GM12878 (cell line): ENCODE data around the gene MGAT5. TPM values are rescaled to one million over a fixed set of nuclear protein-coding genes. Genes with fewer than 3 reads are reported as not detected.

Experiments
- ATAC-seq: fragments of 200-7000 bp; cut with Tn5 transposase; 3 replicates; pipeline ENCODE4 v1.9.1; 2020; ENCODE audit warnings: mild to moderate bottlenecking, moderate library complexity
- BruUV-seq: library from RNA; stranded (reverse); fragments of 400-500 nt; replicated peaks from 2 replicates; lab custom pipeline; 2021; lab: Mats Ljungman, UMichigan
- CTCF ChIA-PET: fragments of 300-600 bp; sonication (Branson Sonifier 250); formaldehyde crosslinking; extraction: SDS; loops from one replicate; lab custom pipeline; 2021; ENCODE audit warnings: inconsistent platforms; lab: Yijun Ruan, JAX
- POLR2A ChIA-PET: fragments of 350-600 bp; formaldehyde crosslinking; extraction: SDS; loops from one replicate; lab custom pipeline; 2021; ENCODE audit warnings: inconsistent platforms; lab: Charles Lee
- RAD21 ChIA-PET: fragments of 300-600 bp; sonication (Branson Sonifier 250); formaldehyde crosslinking; loops from one replicate; lab custom pipeline; 2023; ENCODE audit warnings: antibody characterized with exemption; ENCODE audit not compliant: unreplicated experiment; lab: Charles Lee
- SMC1A ChIA-PET: fragments of 300-600 bp; sonication (Branson Sonifier 250); formaldehyde crosslinking; loops from one replicate; lab custom pipeline; 2023; ENCODE audit not compliant: unreplicated experiment, uncharacterized antibody; lab: Charles Lee
- DNase-seq: peaks from one replicate; pipeline ENCODE4 v3.0.0-alpha.2; 2011; ENCODE audit warnings: low read depth, low spot score
- FAIRE-seq: peaks from 3 replicates; lab custom pipeline; 2011; peaks lifted over from hg19 to GRCh38; lab: Jason Lieb, UNC
- H2AFZ ChIP-seq: 2 replicates; pipeline ENCODE4 v1.6.0; 2011; ENCODE audit warnings: low read depth, low read length, control low read depth; ENCODE audit not compliant: control insufficient read depth
- H3K27ac ChIP-seq: 2 replicates; pipeline ENCODE4 v1.5.1; 2011; ENCODE audit warnings: control low read depth; ENCODE audit not compliant: control insufficient read depth, insufficient read depth
- H3K27me3 ChIP-seq, 2 experiments: replicated peaks in 1 of 2; 2 replicates each; pipeline versions ENCODE4 v1.6.0 to v1.6.1; 2011; ENCODE audit warnings: low read length in 1 of 2; ENCODE audit not compliant: control insufficient read depth in 2 of 2, insufficient read depth in 2 of 2
- H3K36me3 ChIP-seq, 2 experiments: 2 replicates each; pipeline ENCODE4 v1.5.1; 2011; ENCODE audit warnings: low read length in 1 of 2; ENCODE audit not compliant: control insufficient read depth in 2 of 2, insufficient read depth in 2 of 2
- H3K4me1 ChIP-seq: 2 replicates; pipeline ENCODE4 v1.6.1; 2011; ENCODE audit warnings: mild to moderate bottlenecking, low read length, moderate library complexity, mixed read lengths; ENCODE audit not compliant: control insufficient read depth, insufficient read depth
- H3K4me2 ChIP-seq: 2 replicates; pipeline ENCODE4 v1.6.0; 2011; ENCODE audit warnings: control low read depth; ENCODE audit not compliant: control insufficient read depth, insufficient read depth
- H3K4me3 ChIP-seq: fragments of 200-600 bp; sonication (generic); 2 replicates; pipeline ENCODE4 v1.5.1; 2016
- H3K79me2 ChIP-seq: 2 replicates; pipeline ENCODE4 v1.6.0; 2011; ENCODE audit warnings: low read length; ENCODE audit not compliant: control insufficient read depth, insufficient read depth
- H3K9ac ChIP-seq: 2 replicates; pipeline ENCODE4 v1.8.0; 2011; ENCODE audit warnings: low read length, control low read depth, mixed read lengths; ENCODE audit not compliant: control insufficient read depth, insufficient read depth
- H3K9me3 ChIP-seq: replicated peaks from 3 replicates; pipeline ENCODE4 v1.5.1; 2011; ENCODE audit warnings: mild to moderate bottlenecking, low read length; ENCODE audit not compliant: control insufficient read depth, insufficient read depth
- H4K20me1 ChIP-seq: 2 replicates; pipeline ENCODE4 v1.6.0; 2011; ENCODE audit not compliant: control insufficient read depth, insufficient read depth
- CHD1 ChIP-seq: IDR thresholded peaks from 2 replicates; pipeline ENCODE4 v1.6.1; 2012; ENCODE audit warnings: low read depth, low read length, improper control_type of control experiment
- EZH2 ChIP-seq: IDR thresholded peaks from 2 replicates; pipeline ENCODE4 v1.6.1; 2012; ENCODE audit warnings: low read depth, mild to moderate bottlenecking, control low read depth, inconsistent platforms, low read length, borderline replicate concordance; ENCODE audit not compliant: control insufficient read depth
- JUNB ChIP-seq: IDR thresholded peaks from 2 replicates; pipeline ENCODE4 v1.6.1; 2016; ENCODE audit warnings: antibody characterized with exemption, mild to moderate bottlenecking
- KDM1A ChIP-seq: fragments of 200-600 bp; sonication (generic); IDR thresholded peaks from 2 replicates; pipeline ENCODE4 v1.6.1; 2016; ENCODE audit warnings: borderline replicate concordance
- MEF2B ChIP-seq: fragments of 450-650 bp; IDR thresholded peaks from 2 replicates; pipeline ENCODE4 v1.6.1; 2018; ENCODE audit warnings: mild to moderate bottlenecking, moderate library complexity; ENCODE audit not compliant: partially characterized antibody, poor library complexity, severe bottlenecking
- PAX8 ChIP-seq: fragments of 450-650 bp; IDR thresholded peaks from 2 replicates; pipeline ENCODE4 v1.6.1; 2017; ENCODE audit warnings: mild to moderate bottlenecking, moderate library complexity
- PML ChIP-seq: IDR thresholded peaks from 2 replicates; pipeline ENCODE4 v1.6.1; 2012; ENCODE audit warnings: low read length, inconsistent platforms
- POLR2AphosphoS5 ChIP-seq: IDR thresholded peaks from 2 replicates; pipeline ENCODE4 v1.6.1; 2011; ENCODE audit warnings: mild to moderate bottlenecking, low read length, inconsistent platforms
- SIX5 ChIP-seq: IDR thresholded peaks from 2 replicates; pipeline ENCODE4 v1.6.1; 2011; ENCODE audit warnings: mild to moderate bottlenecking, low read depth, low read length, moderate library complexity; ENCODE audit not compliant: severe bottlenecking
- TARDBP ChIP-seq: IDR thresholded peaks from 2 replicates; pipeline ENCODE4 v1.6.1; 2016; ENCODE audit warnings: borderline replicate concordance
- TCF12 ChIP-seq: IDR thresholded peaks from 2 replicates; pipeline ENCODE4 v1.6.1; 2011; ENCODE audit warnings: low read depth, mild to moderate bottlenecking, low read length
- WGBS: methylation state at CpG from one replicate; pipeline ENCODE4 v1.1.6; 2016; ENCODE audit warnings: low lambda C conversion rate; ENCODE audit not compliant: insufficient replicate concordance, insufficient coverage; ENCODE audit errors: missing lambda C conversion rate; 5-methylcytosine and 5-hydroxymethylcytosine counted together
- in situ Hi-C: fragments of 300-500 bp; cut with MboI; formaldehyde crosslinking; loops from 9 replicates; pipeline ENCODE4 v1.14.3; 2018; ENCODE audit warnings: mixed read lengths
- intact Hi-C: fragments of 100-400 bp; cut with micrococcal nuclease; formaldehyde crosslinking; loops from one replicate; pipeline ENCODE4 v1.14.2; 2022; ENCODE audit not compliant: unreplicated experiment
- polyA plus RNA-seq, 11 experiments: library from polyadenylated mRNA; depleted of rRNA in 4 of 11; unstranded in 6 of 11; stranded (reverse) in 5 of 11; fragments of >200 nt; fragmentation: Nextera tagmentation in 4 of 11; fragmentation: Illumina TruSeq in 1 of 11; extraction: Ambion mirVana in 4 of 11; extraction: Trizol in 1 of 11; gene quantifications; 1 replicate in 1 of 11; 2 replicates in 10 of 11; pipeline versions ENCODE4 v1.2.1 to v1.2.3, GENCODE V29; 2011 to 2016; ENCODE audit warnings: inconsistent platforms in 2 of 11, missing spikeins in 2 of 11, low read depth in 1 of 11
- total RNA-seq, 4 experiments: library from RNA; depleted of rRNA in 3 of 4; stranded (reverse); fragments of >200 nt in 3 of 4; fragmentation: Illumina TruSeq in 1 of 4; extraction: Trizol in 1 of 4; gene quantifications; 2 replicates each; pipeline versions ENCODE4 v1.2.1 to v1.2.3, GENCODE V29; 2013 to 2021
- TF ChIP-seq, protein P1 (sequence below): IDR thresholded peaks from 2 replicates; pipeline ENCODE4 v1.6.1; 2012; ENCODE audit warnings: low read depth, low read length, improper control_type of control experiment
- TF ChIP-seq, protein P2 (sequence below): fragments of 450-650 bp; IDR thresholded peaks from 2 replicates; pipeline ENCODE4 v1.6.1; 2017; ENCODE audit warnings: low read depth, mild to moderate bottlenecking, moderate library complexity

MGAT5 gene
- total and polyA plus RNA-seq, 10 of the 15 experiments (the other 5 are each of a cell fraction or from before 2014, with no cell fraction given) = 4.9 to 104 (median 36.2) TPM

- POLR2A ChIA-PET = interaction anchor here (1.1 kb wide), 1 partner anchor 53 kb away, joined by 3 read pairs; no protein-coding TSS in a partner anchor
- no peak for DNase-seq
- intact Hi-C loops (no loop called here), in situ Hi-C loops (no loop called here)
- peaks cover 5% of the 10 kb centered on the region for H3K4me1 ChIP-seq
- SMC1A ChIA-PET = interaction anchor here (0.8 to 1.2 kb wide), 3 partner anchors 11 to 71 kb away, joined by 3 to 5 read pairs (median 4); no protein-coding TSS in a partner anchor
- no peak overlapping the region for H2AFZ ChIP-seq
- H3K79me2 ChIP-seq = no peaks in the 10 kb centered on the region; the same call in 1 of the 2 replicates
- FAIRE-seq = no peak
- H3K27ac ChIP-seq = no peak overlapping the region
- TF ChIP-seq PAX8 (no peak), MEF2B (no peak), TCF12 (no peak), SIX5 (no peak), PML (no peak), KDM1A (no peak), TARDBP (no peak), EZH2 (no peak), JUNB (no peak), CHD1 (no peak), POLR2AphosphoS5 (no peak)
- TF ChIP-seq, protein P1, sequence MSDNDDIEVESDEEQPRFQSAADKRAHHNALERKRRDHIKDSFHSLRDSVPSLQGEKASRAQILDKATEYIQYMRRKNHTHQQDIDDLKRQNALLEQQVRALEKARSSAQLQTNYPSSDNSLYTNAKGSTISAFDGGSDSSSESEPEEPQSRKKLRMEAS = no peak
- TF ChIP-seq, protein P2, sequence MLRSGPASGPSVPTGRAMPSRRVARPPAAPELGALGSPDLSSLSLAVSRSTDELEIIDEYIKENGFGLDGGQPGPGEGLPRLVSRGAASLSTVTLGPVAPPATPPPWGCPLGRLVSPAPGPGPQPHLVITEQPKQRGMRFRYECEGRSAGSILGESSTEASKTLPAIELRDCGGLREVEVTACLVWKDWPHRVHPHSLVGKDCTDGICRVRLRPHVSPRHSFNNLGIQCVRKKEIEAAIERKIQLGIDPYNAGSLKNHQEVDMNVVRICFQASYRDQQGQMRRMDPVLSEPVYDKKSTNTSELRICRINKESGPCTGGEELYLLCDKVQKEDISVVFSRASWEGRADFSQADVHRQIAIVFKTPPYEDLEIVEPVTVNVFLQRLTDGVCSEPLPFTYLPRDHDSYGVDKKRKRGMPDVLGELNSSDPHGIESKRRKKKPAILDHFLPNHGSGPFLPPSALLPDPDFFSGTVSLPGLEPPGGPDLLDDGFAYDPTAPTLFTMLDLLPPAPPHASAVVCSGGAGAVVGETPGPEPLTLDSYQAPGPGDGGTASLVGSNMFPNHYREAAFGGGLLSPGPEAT = no peak
- no peaks in the 10 kb centered on the region; the same call in 2 of the 3 replicates for H3K9me3 ChIP-seq
- no peak for ATAC-seq
- RAD21 ChIA-PET = interaction anchor here (2.2 kb wide), 1 partner anchor 70 kb away, joined by 5 read pairs; no protein-coding TSS in a partner anchor
- no peak overlapping the region for H3K4me3 ChIP-seq
- no peaks in the 10 kb centered on the region for H3K27me3 ChIP-seq
- no peak overlapping the region for H3K9ac ChIP-seq
- no TSS peak for BruUV-seq
- WGBS = 97% methylated on average over 3 of the region's 3 CpGs
- H3K4me2 ChIP-seq = no peak overlapping the region
- CTCF ChIA-PET = interaction anchor here (1.2 kb wide), 1 partner anchor 9 kb away, joined by 3 read pairs; no protein-coding TSS in a partner anchor
- H4K20me1 ChIP-seq = no peaks in the 10 kb centered on the region; the same call in 1 of the 2 replicates
- peaks cover 2 to 23% of the 10 kb centered on the region in 2 experiments for H3K36me3 ChIP-seq
Observed at GRCh38 chr2:134341476-134341875, 87.6 kb downstream of the MGAT5 start.
